Thyroid gland (tissue), 4 donors: Measurements from ENCODE around the gene DTX3. TPM values are rescaled to one million over a fixed set of nuclear protein-coding genes. Genes with fewer than 3 reads are reported as not detected.

Experiments
- DNase-seq, 2 donors: peaks; one replicate each; pipeline ENCODE4 v3.0.0-alpha.2; 2019
- H3K27ac ChIP-seq, 3 donors: fragments of 200-600 bp; sonication (generic); 1 replicate in 2 of 3; 2 replicates in 1 of 3; pipeline ENCODE4 v1.5.1; 2016 to 2019; ENCODE audit warnings: mild to moderate bottlenecking in 1 of 3, moderate library complexity in 1 of 3
- H3K27me3 ChIP-seq: fragments of 200-600 bp; sonication (generic); one replicate; pipeline ENCODE4 v1.5.1; 2019
- H3K36me3 ChIP-seq, 2 donors: fragments of 200-600 bp; sonication (generic); one replicate each; pipeline ENCODE4 v1.5.1; 2016 to 2019
- H3K4me1 ChIP-seq, 2 donors: fragments of 200-600 bp; sonication (generic); one replicate each; pipeline ENCODE4 v1.5.1; 2017 to 2019
- H3K4me3 ChIP-seq, 3 donors: fragments of 200-600 bp; sonication (generic); replicated peaks in 1 of 3; 1 replicate in 2 of 3; 2 replicates in 1 of 3; pipeline ENCODE4 v1.5.1; 2016; ENCODE audit warnings: mild to moderate bottlenecking in 1 of 3
- H3K9me3 ChIP-seq: fragments of 200-600 bp; sonication (generic); one replicate; pipeline ENCODE4 v1.5.1; 2017
- CTCF ChIP-seq, 6 experiments: fragments of 200-600 bp in 3 of 6; fragments of 450-650 bp in 3 of 6; sonication (generic) in 3 of 6; IDR thresholded peaks; one replicate each; pipeline ENCODE4 v1.5.1; 2016 to 2019; ENCODE audit warnings: antibody characterized with exemption in 6 of 6, mild to moderate bottlenecking in 2 of 6, inconsistent platforms in 1 of 6, moderate library complexity in 1 of 6
- POLR2A ChIP-seq, 2 donors: fragments of 450-650 bp; IDR thresholded peaks; one replicate each; pipeline ENCODE4 v1.6.1; 2017; ENCODE audit warnings: antibody characterized with exemption in 2 of 2, mild to moderate bottlenecking in 2 of 2, moderate library complexity in 1 of 2
- WGBS, 2 donors: methylation state at CpG; one replicate each; pipeline ENCODE4 v1.1.5; 2017; 5-methylcytosine and 5-hydroxymethylcytosine counted together
- intact Hi-C: fragments of 100-400 bp; cut with DNase I; formaldehyde crosslinking; loops from one replicate; pipeline ENCODE4 v1.15.1; 2023
- total RNA-seq, 4 donors: library from RNA; depleted of rRNA; stranded (reverse); fragments of >200 nt; gene quantifications; one replicate each; pipeline ENCODE4 v1.2.3, GENCODE V29; 2016

Gene DTX3
- total RNA-seq, 4 donors from 2014 or later: 29.2 to 42.0 (median 33.9) TPM

- no peak for TF ChIP-seq POLR2A (IDR thresholded peaks at IDR 0.05)
- no peak for TF ChIP-seq CTCF (IDR thresholded peaks at IDR 0.05)
- Histone ChIP-seq H3K4me1 (peaks cover 11 to 26% of the 10 kb centered on the region in 2 donors), H3K4me3 (peak overlapping the region; percentile 83 to 88 (median 88)), H3K9me3 (no peaks in the 10 kb centered on the region), H3K27me3 (no peaks in the 10 kb centered on the region), H3K36me3 (peaks cover 0 to 4% of the 10 kb centered on the region in 2 donors), H3K27ac (peak overlapping the region in 1 of 3 donors; percentile 71)
- DNase-seq: peak in 1 of 2 donors; percentile 41
- intact Hi-C loops: no loop called here
- 28 to 32% methylated on average over 10 of the region's 10 CpGs for WGBS, 2 donors
These were observed 12.8 kb upstream of the DTX3 start for GRCh38 chr12:57591782-57592325.

DNA sequence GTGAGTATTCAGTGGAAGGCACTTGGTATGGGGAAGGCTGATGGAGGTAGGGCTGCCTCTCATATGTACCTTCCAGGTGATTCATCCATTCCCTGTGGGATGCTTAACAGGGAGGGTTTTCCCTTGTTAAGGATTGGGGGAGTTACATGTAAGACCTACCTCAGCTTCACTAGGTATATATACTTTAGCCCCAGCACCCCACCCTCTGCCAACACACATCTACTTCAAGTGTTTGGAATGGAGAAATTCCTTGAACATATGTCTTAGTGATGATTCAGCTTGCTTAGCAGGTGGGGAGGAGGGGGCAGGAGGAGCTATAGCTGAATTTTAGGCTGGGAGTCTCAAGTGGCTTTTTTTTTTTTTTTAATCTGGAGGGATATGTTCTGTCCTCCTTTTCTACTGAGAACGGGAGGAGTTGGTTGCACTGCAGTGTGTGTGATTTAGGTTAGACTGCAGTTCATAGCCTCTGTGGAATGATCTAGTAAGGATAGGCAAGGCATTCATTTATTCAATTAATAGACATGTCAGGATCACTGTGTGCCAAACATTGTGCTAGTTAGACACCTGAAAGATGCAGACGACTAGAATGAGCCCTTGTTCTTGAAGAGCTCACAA lies 12.0 kb upstream of the DTX3 start:
- DNase-seq: no peak
- Histone ChIP-seq H3K4me1 (peaks cover 11 to 26% of the 10 kb centered on the region in 2 donors), H3K4me3 (no peak overlapping the region), H3K9me3 (no peaks in the 10 kb centered on the region), H3K36me3 (peaks cover 0 to 4% of the 10 kb centered on the region in 2 donors), H3K27ac (no peak overlapping the region), H3K27me3 (no peaks in the 10 kb centered on the region)
- intact Hi-C loops: no loop called here
- 72 to 79% methylated on average over 2 of the region's 2 CpGs for WGBS, 2 donors
- no peak for TF ChIP-seq CTCF (IDR thresholded peaks at IDR 0.05)
- TF ChIP-seq POLR2A (IDR thresholded peaks at IDR 0.05): no peak

GRCh38 chr12:57593187-57593586 lies 11.4 kb upstream of the DTX3 start:
- Histone ChIP-seq H3K9me3 (no peaks in the 10 kb centered on the region), H3K27ac (no peak overlapping the region), H3K27me3 (no peaks in the 10 kb centered on the region), H3K36me3 (peaks cover 0 to 4% of the 10 kb centered on the region in 2 donors), H3K4me3 (no peak overlapping the region), H3K4me1 (peaks cover 11 to 26% of the 10 kb centered on the region in 2 donors)
- intact Hi-C loops: no loop called here
- WGBS, 2 donors: 77 to 84% methylated on average over 4 of the region's 4 CpGs
- DNase-seq: no peak
- no peak for TF ChIP-seq CTCF (IDR thresholded peaks at IDR 0.05)
- TF ChIP-seq POLR2A (IDR thresholded peaks at IDR 0.05): no peak

GRCh38 chr12:57600395-57600794 lies 4.2 kb upstream of the DTX3 start:
- Histone ChIP-seq H3K36me3 (peaks cover 15% of the 10 kb centered on the region in 2 donors), H3K9me3 (no peaks in the 10 kb centered on the region), H3K27me3 (no peaks in the 10 kb centered on the region), H3K4me1 (peaks cover 11 to 12% of the 10 kb centered on the region in 2 donors), H3K4me3 (no peak overlapping the region), H3K27ac (no peak overlapping the region)
- TF ChIP-seq CTCF (IDR thresholded peaks at IDR 0.05) (no peak), POLR2A (IDR thresholded peaks at IDR 0.05) (no peak)
- intact Hi-C loops: no loop called here
- WGBS, 2 donors: 76% methylated on average over 2 of the region's 2 CpGs
- DNase-seq: no peak

DNA sequence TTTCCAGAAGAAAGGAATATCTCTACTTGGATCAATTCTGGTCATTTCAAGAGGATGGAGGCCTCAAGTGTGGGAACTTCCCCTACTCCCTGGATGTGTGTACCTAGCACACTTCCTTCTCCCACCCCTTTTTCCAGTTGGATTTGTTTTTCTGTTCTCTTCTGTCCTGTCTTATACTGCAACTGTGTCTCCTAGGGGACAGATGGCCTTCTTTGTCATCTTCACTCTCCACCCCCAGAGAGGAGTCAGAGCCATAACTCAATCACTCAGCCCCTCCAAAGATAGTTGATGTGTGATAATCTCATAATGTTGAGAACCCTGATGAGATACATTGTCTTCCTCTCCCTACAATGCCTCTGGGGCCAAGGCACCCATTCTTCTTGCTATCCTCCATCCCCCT lies 2.1 kb upstream of the DTX3 start:
- no peaks in the 10 kb centered on the region for H3K9me3 ChIP-seq
- H3K27me3 ChIP-seq: no peaks in the 10 kb centered on the region
- peaks cover 12 to 16% of the 10 kb centered on the region in 2 donors for H3K4me1 ChIP-seq
- peaks cover 19 to 21% of the 10 kb centered on the region in 2 donors for H3K36me3 ChIP-seq
- no peak overlapping the region for H3K27ac ChIP-seq
- no peak for DNase-seq
- TF ChIP-seq POLR2A (IDR thresholded peaks at IDR 0.05): no peak
- no peak overlapping the region for H3K4me3 ChIP-seq
- intact Hi-C loops: no loop called here
